Measurements from ENCODE around the gene TOMM20L. TPM values are rescaled to one million over a fixed set of nuclear protein-coding genes. Genes with fewer than 3 reads are reported as not detected.

TOMM20L gene
- total RNA-seq, 1 experiment from 2014 or later = not detected

DNA sequence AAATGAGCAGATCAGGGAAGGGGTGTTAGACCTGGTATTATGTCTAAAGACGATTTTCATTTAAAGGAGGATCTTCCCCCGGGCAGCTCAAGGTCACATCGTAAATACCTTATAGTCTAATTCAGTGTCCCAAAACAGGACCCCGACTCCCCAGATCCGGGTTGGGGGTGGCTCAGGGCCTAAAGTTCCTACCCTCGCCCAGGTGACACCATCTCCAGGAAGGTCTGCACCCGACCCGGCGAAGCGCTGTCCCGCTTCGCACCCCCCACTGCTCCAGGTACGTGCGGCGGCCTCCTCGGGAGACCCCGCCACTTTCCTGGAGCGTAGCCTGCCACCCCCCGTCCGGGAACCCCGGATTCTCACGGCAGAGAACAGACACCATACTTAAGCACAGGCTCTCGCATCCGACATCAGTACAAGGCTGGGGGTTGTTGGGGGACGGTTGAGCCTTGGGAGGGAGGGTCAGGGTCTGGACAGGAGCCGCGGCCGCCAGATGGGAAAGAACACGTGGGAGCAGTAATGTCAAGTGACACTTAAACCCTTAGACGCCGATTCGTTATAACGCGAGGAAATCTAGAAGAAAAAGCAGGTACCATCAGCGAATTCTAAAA lies 31.0 kb downstream of the TOMM20L start:
- DNase-seq (ENCODE audit: extremely low read depth, low read depth) = no peak

DNA sequence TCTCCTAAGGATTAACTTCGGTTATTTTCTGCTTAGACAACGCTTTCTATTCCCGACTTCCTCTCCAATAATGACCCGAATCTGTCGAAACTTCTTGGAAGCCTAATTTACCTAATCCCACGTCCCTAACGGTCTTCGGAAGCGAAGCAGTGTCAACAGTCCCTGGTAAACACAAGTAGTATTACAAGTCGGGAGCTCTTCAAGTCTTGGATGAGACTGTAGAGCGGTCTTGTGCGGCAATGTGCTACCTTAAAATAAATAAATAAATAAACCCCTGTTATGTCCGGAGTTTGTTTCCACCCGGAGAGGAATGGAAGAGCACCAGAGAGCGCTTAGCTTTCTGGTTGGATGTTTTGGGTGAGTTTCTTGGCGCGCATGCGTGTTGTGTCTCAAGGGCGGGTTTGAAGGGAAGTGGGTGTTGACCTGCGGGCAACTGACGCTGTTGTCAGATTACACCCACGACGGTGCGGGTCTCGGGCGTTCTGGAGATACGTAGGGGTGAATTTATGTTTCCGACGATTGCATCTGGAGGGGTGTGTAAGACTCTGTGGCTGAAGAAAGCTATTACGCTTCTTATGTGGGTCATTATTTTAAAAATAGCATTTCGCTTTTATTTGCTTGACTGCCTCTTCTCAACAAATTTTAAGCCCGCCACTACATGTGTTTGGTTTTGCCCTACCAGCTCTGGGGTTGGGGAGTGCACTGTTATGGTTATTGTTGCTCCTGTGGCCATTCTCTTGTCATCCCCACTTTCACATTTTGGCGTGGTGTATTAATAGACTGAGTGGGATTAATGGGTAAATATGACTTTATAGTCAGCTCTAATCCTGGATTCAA lies 31.8 kb downstream of the TOMM20L start, which contains the start of the genes KIAA0586 and TIMM9:
TSS of gene KIAA0586 (plus strand) at position 439 of the 837 bp plus-strand sequence. CDS start 546 bp downstream, outside the sequence.
TSS of gene TIMM9 (minus strand) at position 251 of the 837 bp plus-strand sequence. CDS start 15,586 bp downstream, outside the sequence.
- peak; percentile 99 for DNase-seq (ENCODE audit: extremely low read depth, low read depth)

DNA sequence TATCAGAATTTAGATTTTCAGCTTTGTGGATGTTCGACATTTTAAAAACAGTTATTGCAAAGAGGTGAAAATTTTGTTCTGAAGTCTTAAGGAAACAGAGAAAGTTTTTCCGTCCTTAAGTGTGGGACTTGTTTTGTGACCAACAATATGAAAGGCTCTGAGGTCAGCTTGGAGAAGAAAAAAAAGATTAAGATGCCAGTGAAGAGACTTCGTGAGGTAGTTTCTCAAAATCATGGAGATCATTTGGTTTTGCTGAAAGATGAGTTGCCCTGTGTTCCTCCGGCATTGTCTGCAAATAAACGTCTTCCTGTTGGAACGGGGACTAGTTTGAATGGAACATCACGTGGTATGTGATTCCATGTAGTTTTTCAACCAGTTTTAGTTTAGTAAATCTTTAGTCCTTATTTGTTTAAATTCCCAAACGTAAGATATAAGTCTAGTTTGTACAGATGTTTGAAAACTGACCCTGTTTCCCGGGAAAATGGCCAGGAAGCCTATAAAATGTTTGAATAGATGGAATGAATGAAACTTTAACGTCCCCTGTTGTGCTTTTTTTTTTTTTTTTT lies 32.5 kb downstream of the TOMM20L start:
- peak; percentile 43 for DNase-seq (ENCODE audit: extremely low read depth, low read depth)

DNA sequence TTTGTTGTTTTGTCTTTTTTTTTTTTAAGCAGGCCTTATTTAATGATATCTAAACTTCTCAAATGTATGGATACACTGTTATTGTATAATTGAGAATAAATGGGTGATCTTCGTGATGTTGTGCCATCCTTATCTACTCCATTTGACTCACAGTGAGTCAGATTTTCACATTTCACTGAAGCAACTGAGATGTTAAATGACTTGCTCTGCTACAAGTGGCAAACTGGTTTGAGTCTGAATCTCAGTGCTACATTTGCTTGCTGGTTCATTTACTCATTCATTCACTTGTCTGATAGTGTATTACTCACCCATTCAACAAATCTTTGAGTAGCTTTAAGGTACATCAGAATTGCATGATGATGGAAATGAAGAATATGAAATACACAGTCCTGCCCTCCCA lies 34.4 kb downstream of the TOMM20L start:
- DNase-seq (ENCODE audit: extremely low read depth, low read depth) = peak; percentile 47

DNA sequence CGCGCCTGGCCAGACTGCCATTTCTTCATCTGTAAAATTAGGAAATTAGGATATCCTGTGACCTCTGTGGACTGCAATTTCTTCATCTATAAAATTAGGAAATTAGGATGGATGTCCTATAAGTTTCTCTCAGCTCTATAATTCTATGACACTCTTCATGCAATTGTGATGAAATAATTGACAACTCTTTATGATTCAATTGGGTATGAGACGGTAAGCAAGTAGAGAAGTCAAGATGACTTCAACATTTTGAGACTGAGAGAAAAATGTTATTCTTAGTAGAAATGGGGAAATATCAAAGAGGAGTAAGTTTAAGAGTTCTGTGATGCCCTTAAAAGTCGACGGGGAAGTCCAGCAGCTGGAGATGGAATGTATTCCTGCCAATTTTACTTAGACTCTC lies 43.7 kb downstream of the TOMM20L start:
- DNase-seq (ENCODE audit: extremely low read depth, low read depth) = no peak

DNA sequence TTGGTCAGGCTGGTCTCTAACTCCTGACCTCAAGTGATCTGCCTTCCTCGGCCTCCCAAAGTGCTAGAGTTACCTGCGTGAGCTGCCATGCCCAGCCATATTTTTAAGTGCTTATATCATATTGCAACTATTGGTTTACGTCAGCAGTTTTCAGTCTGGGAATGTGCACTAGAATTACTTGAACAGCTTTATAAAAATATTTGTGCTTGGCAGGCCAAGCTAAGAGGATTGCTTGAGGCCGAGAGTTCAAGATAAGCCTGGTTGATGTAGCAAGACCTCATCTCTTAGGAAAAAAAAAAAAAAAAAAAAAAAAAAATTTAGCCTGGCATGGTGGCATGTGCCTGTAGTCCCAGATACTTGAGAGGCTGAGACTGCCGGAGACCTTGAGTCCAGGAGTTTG lies 48.9 kb downstream of the TOMM20L start:
- no peak for DNase-seq (ENCODE audit: extremely low read depth, low read depth)

DNA sequence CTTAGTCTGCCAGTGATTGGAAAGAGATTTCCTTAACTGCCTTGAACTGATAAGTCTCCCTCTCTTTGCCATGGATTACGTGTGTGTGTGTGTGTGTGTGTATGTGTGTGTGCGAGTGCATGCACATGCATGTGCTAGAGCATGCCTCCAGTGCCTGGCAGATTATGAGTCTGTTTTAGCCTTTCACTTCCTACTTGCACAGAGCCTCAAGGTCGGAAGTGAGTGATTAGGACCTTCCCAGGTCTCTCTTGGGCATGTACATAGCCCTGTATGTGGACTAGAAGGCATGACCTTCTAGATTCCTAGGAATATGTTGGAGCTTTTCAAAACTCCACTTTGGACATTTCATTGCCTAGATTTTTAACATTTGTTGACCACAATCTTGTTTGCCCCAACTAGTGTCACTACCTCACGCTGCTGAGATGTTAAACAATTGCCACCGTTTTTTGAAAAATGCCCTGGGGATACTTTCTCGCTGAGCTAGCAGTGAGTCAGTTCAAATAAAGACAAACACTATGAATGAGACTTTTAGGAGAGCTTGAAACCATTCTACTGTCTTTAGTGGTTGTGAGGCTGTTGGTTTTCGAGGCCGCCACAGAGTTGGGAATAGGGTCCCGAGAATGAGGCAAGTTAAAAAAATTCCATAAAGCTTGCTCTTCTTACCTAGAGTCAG lies 60.0 kb downstream of the TOMM20L start:
- DNase-seq (ENCODE audit: extremely low read depth, low read depth) = peak; percentile 38

Small RNAs within 50 kb of the gene (small RNA-seq; reads per million reads assigned to genes)
- gene RF00019 = 0 reads per million in 2 experiments

Other genes starting within 250 kb of the TOMM20L start
- gene ARMH4, start 243.7 kb upstream of the TOMM20L start, total RNA-seq (2014; rRNA removed; shearing (Covaris generic)) = 0.23 and 1.2 TPM in 2 replicates
- gene ACTR10, start 195.8 kb upstream of the TOMM20L start, total RNA-seq (2014; rRNA removed; shearing (Covaris generic)) = 93.4 and 101 TPM in 2 replicates
- 202 and 260 TPM in 2 replicates for gene PSMA3, start 151.1 kb upstream of the TOMM20L start, total RNA-seq (2014; rRNA removed; shearing (Covaris generic))
- 8.0 and 8.1 TPM in 2 replicates for gene ARID4A, start 97.4 kb upstream of the TOMM20L start, total RNA-seq (2014; rRNA removed; shearing (Covaris generic))
- gene TIMM9, start 31.6 kb downstream of the TOMM20L start, total RNA-seq (2014; rRNA removed; shearing (Covaris generic)) = 118 and 128 TPM in 2 replicates
- gene KIAA0586, start 31.8 kb downstream of the TOMM20L start, total RNA-seq (2014; rRNA removed; shearing (Covaris generic)) = 23.6 and 27.2 TPM in 2 replicates
- gene DACT1, start 242.0 kb downstream of the TOMM20L start, total RNA-seq (2014; rRNA removed; shearing (Covaris generic)) = 0.89 TPM in 1 of 2 replicates, not detected in the other